Thyroid gland (tissue), 4 donors: ENCODE data around the gene DNAH14. TPM values are rescaled to one million over a fixed set of nuclear protein-coding genes. Genes with fewer than 3 reads are reported as not detected.

Source experiments
- DNase-seq, 2 donors: peaks; one replicate each; pipeline ENCODE4 v3.0.0-alpha.2; 2019
- H3K27ac ChIP-seq, 3 donors: fragments of 200-600 bp; sonication (generic); 1 replicate in 2 of 3; 2 replicates in 1 of 3; pipeline ENCODE4 v1.5.1; 2016 to 2019; ENCODE audit warnings: mild to moderate bottlenecking in 1 of 3, moderate library complexity in 1 of 3
- H3K27me3 ChIP-seq: fragments of 200-600 bp; sonication (generic); one replicate; pipeline ENCODE4 v1.5.1; 2019
- H3K36me3 ChIP-seq, 2 donors: fragments of 200-600 bp; sonication (generic); one replicate each; pipeline ENCODE4 v1.5.1; 2016 to 2019
- H3K4me1 ChIP-seq, 2 donors: fragments of 200-600 bp; sonication (generic); one replicate each; pipeline ENCODE4 v1.5.1; 2017 to 2019
- H3K4me3 ChIP-seq, 3 donors: fragments of 200-600 bp; sonication (generic); replicated peaks in 1 of 3; 1 replicate in 2 of 3; 2 replicates in 1 of 3; pipeline ENCODE4 v1.5.1; 2016; ENCODE audit warnings: mild to moderate bottlenecking in 1 of 3
- H3K9me3 ChIP-seq: fragments of 200-600 bp; sonication (generic); one replicate; pipeline ENCODE4 v1.5.1; 2017
- CTCF ChIP-seq, 6 experiments: fragments of 200-600 bp in 3 of 6; fragments of 450-650 bp in 3 of 6; sonication (generic) in 3 of 6; IDR thresholded peaks; one replicate each; pipeline ENCODE4 v1.5.1; 2016 to 2019; ENCODE audit warnings: antibody characterized with exemption in 6 of 6, mild to moderate bottlenecking in 2 of 6, inconsistent platforms in 1 of 6, moderate library complexity in 1 of 6
- POLR2A ChIP-seq, 2 donors: fragments of 450-650 bp; IDR thresholded peaks; one replicate each; pipeline ENCODE4 v1.6.1; 2017; ENCODE audit warnings: antibody characterized with exemption in 2 of 2, mild to moderate bottlenecking in 2 of 2, moderate library complexity in 1 of 2
- WGBS, 2 donors: methylation state at CpG; one replicate each; pipeline ENCODE4 v1.1.5; 2017; 5-methylcytosine and 5-hydroxymethylcytosine counted together
- intact Hi-C: fragments of 100-400 bp; cut with DNase I; formaldehyde crosslinking; loops from one replicate; pipeline ENCODE4 v1.15.1; 2023
- total RNA-seq, 4 donors: library from RNA; depleted of rRNA; stranded (reverse); fragments of >200 nt; gene quantifications; one replicate each; pipeline ENCODE4 v1.2.3, GENCODE V29; 2016

Gene DNAH14
- total RNA-seq, 4 donors from 2014 or later: 60.5 to 75.9 (median 69.2) TPM

- no peaks in the 10 kb centered on the region for H3K9me3 ChIP-seq
- no peak overlapping the region for H3K4me3 ChIP-seq
- WGBS, 2 donors: 61 to 93% methylated on average over 2 of the region's 2 CpGs
- intact Hi-C loops: no loop called here
- H3K27ac ChIP-seq: no peak overlapping the region
- H3K4me1 ChIP-seq: no peaks in the 10 kb centered on the region
- H3K36me3 ChIP-seq: no peaks in the 10 kb centered on the region
- H3K27me3 ChIP-seq: no peaks in the 10 kb centered on the region
- DNase-seq: no peak
- TF ChIP-seq POLR2A (IDR thresholded peaks at IDR 0.05): no peak
- TF ChIP-seq CTCF (IDR thresholded peaks at IDR 0.05): no peak
These were observed 327.6 kb downstream of the DNAH14 start for GRCh38 chr1:225257081-225257480.

- DNase-seq: no peak
- Histone ChIP-seq H3K36me3 (no peaks in the 10 kb centered on the region), H3K27ac (no peak overlapping the region), H3K4me3 (no peak overlapping the region), H3K27me3 (no peaks in the 10 kb centered on the region), H3K4me1 (no peaks in the 10 kb centered on the region), H3K9me3 (no peaks in the 10 kb centered on the region)
- TF ChIP-seq POLR2A (IDR thresholded peaks at IDR 0.05) (no peak), CTCF (IDR thresholded peaks at IDR 0.05) (no peak)
- intact Hi-C loops: no loop called here
These were observed 329.3 kb downstream of the DNAH14 start for GRCh38 chr1:225258811-225259210.

- no peaks in the 10 kb centered on the region for H3K9me3 ChIP-seq
- intact Hi-C loops: no loop called here
- no peaks in the 10 kb centered on the region for H3K27me3 ChIP-seq
- TF ChIP-seq CTCF (IDR thresholded peaks at IDR 0.05) (no peak), POLR2A (IDR thresholded peaks at IDR 0.05) (no peak)
- WGBS, 2 donors: 89 to 100% methylated on average over 1 of the region's 1 CpG
- no peaks in the 10 kb centered on the region for H3K4me1 ChIP-seq
- H3K4me3 ChIP-seq: no peak overlapping the region
- no peak overlapping the region for H3K27ac ChIP-seq
- no peak for DNase-seq
- H3K36me3 ChIP-seq: no peaks in the 10 kb centered on the region
These were observed 330.1 kb downstream of the DNAH14 start for GRCh38 chr1:225259542-225259941.

GRCh38 chr1:225260319-225260718 lies 330.8 kb downstream of the DNAH14 start:
- H3K4me3 ChIP-seq: no peak overlapping the region
- 84 to 89% methylated on average over 1 of the region's 1 CpG for WGBS, 2 donors
- no peaks in the 10 kb centered on the region for H3K4me1 ChIP-seq
- H3K9me3 ChIP-seq: no peaks in the 10 kb centered on the region
- no peak overlapping the region for H3K27ac ChIP-seq
- no peaks in the 10 kb centered on the region for H3K36me3 ChIP-seq
- no peak for TF ChIP-seq POLR2A (IDR thresholded peaks at IDR 0.05)
- no peak for TF ChIP-seq CTCF (IDR thresholded peaks at IDR 0.05)
- intact Hi-C loops: no loop called here
- no peak for DNase-seq
- H3K27me3 ChIP-seq: no peaks in the 10 kb centered on the region

- TF ChIP-seq POLR2A (IDR thresholded peaks at IDR 0.05) (no peak), CTCF (IDR thresholded peaks at IDR 0.05) (no peak)
- intact Hi-C loops: no loop called here
- Histone ChIP-seq H3K4me3 (no peak overlapping the region), H3K9me3 (no peaks in the 10 kb centered on the region), H3K27me3 (no peaks in the 10 kb centered on the region), H3K36me3 (no peaks in the 10 kb centered on the region), H3K4me1 (no peaks in the 10 kb centered on the region), H3K27ac (no peak overlapping the region)
- 95 to 96% methylated on average over 3 of the region's 3 CpGs for WGBS, 2 donors
- no peak for DNase-seq
These were observed 348.0 kb downstream of the DNAH14 start for GRCh38 chr1:225277445-225277844.
